OCI-LY3 (cell line): ENCODE measurements around the gene PRMT2.
"Not testable (repeated sequence)": the region's sequence is repeated elsewhere in the genome, so short reads cannot be mapped to it uniquely, and the experiment has no call there.

Experiments
- H2AFZ ChIP-seq: fragments of 200-600, 300-600 bp; shearing (Covaris generic); 2 replicates; pipeline ENCODE4 v1.6.0; 2014; ENCODE audit warnings: antibody characterized with exemption, low read depth, low read length
- H3K27ac ChIP-seq: fragments of 200-600, 300-600 bp; sonication (generic); 2 replicates; pipeline ENCODE4 v1.5.1; 2014; ENCODE audit warnings: mild to moderate bottlenecking, low read length, moderate library complexity, mixed read lengths
- H3K27me3 ChIP-seq: fragments of 200-600, 300-600 bp; sonication (generic); 2 replicates; pipeline ENCODE4 v1.6.1; 2014; ENCODE audit warnings: low read depth, low read length, mixed read lengths
- H3K36me3 ChIP-seq: fragments of 200-600, 300-600 bp; sonication (generic); replicated peaks from 2 replicates; pipeline ENCODE3; 2014; ENCODE audit warnings: low read depth, low read length, mixed read lengths
- H3K4me1 ChIP-seq: fragments of 300-600, 200-600 bp; sonication (generic); 2 replicates; pipeline ENCODE4 v1.6.1; 2014; ENCODE audit warnings: low read length, mixed read lengths
- H3K4me2 ChIP-seq: fragments of 200-600, 300-600 bp; sonication (generic); 2 replicates; pipeline ENCODE4 v1.6.1; 2014; ENCODE audit warnings: low read length, mixed read lengths
- H3K4me3 ChIP-seq: fragments of 300-600, 200-600 bp; sonication (generic); 2 replicates; pipeline ENCODE4 v1.5.1; 2014; ENCODE audit warnings: antibody characterized with exemption, mild to moderate bottlenecking, low read length, moderate library complexity
- H3K79me2 ChIP-seq: fragments of 300-600, 200-600 bp; shearing (Covaris generic); 2 replicates; pipeline ENCODE4 v1.6.1; 2014; ENCODE audit warnings: mild to moderate bottlenecking, low read length, mixed read lengths
- H3K9ac ChIP-seq: fragments of 300-600, 200-600 bp; shearing (Covaris generic); 2 replicates; pipeline ENCODE4 v1.6.0; 2014; ENCODE audit warnings: mild to moderate bottlenecking, low read length, moderate library complexity
- H3K9me3 ChIP-seq: fragments of 200-600, 300-600 bp; shearing (Covaris generic); 2 replicates; pipeline ENCODE4 v1.6.1; 2014; ENCODE audit warnings: low read length, mixed read lengths; ENCODE audit not compliant: insufficient read depth
- H4K20me1 ChIP-seq: fragments of 200-600, 300-600 bp; sonication (generic); 2 replicates; pipeline ENCODE4 v1.6.1; 2016; ENCODE audit warnings: low read length, mixed read lengths; ENCODE audit not compliant: insufficient read depth
- EZH2phosphoT487 ChIP-seq: fragments of 200-600 bp; shearing (Covaris generic); IDR thresholded peaks from 2 replicates; pipeline ENCODE4 v1.6.1; 2018; ENCODE audit warnings: antibody characterized with exemption, mixed run types, low read depth
- TF ChIP-seq, protein P1 (sequence below): fragments of 200-600, 300-600 bp; sonication (generic); IDR thresholded peaks from 2 replicates; pipeline ENCODE4 v1.5.1; 2014; ENCODE audit warnings: antibody characterized with exemption, low read length, low read depth

PRMT2 gene

DNA sequence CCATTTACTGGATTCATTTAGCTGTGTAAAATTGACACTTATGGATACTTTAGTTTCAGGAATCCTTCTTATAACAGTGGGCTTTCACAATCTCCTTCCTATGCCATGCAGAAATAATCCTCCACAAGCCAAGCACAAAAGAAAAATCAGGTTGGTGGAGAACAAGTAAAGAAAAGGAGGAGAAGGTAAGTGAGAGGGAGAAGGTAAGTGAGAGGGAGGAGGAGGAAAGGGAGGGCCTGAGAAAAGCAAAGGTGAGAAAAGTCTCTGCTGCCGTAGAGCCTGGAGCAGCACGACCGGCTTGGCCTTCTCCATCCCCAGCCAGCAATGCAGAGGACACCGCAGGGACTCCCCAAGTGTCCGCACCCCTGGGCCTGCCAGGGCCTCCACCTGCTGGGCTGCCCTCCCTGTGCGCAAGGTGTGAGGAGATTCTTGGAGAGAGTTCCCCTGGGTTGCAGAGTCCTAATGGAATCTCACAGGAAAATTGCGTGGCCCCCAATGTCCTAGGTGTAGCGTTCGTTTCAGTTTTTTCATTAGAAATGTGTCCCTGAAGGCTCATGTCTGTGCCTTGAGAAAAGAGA, 39.0 kb downstream of the PRMT2 start:
- no peaks in the 10 kb centered on the region for H3K4me1 ChIP-seq
- no peaks in the 10 kb centered on the region for H3K9me3 ChIP-seq
- no peak overlapping the region for H3K4me3 ChIP-seq
- H3K27ac ChIP-seq = no peak overlapping the region
- TF ChIP-seq, protein P1, sequence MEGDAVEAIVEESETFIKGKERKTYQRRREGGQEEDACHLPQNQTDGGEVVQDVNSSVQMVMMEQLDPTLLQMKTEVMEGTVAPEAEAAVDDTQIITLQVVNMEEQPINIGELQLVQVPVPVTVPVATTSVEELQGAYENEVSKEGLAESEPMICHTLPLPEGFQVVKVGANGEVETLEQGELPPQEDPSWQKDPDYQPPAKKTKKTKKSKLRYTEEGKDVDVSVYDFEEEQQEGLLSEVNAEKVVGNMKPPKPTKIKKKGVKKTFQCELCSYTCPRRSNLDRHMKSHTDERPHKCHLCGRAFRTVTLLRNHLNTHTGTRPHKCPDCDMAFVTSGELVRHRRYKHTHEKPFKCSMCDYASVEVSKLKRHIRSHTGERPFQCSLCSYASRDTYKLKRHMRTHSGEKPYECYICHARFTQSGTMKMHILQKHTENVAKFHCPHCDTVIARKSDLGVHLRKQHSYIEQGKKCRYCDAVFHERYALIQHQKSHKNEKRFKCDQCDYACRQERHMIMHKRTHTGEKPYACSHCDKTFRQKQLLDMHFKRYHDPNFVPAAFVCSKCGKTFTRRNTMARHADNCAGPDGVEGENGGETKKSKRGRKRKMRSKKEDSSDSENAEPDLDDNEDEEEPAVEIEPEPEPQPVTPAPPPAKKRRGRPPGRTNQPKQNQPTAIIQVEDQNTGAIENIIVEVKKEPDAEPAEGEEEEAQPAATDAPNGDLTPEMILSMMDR = no peak
- no peak for TF ChIP-seq EZH2phosphoT487
- no peak overlapping the region for H3K4me2 ChIP-seq
- H3K79me2 ChIP-seq = no peaks in the 10 kb centered on the region
- no peak overlapping the region for H3K9ac ChIP-seq
- H3K36me3 ChIP-seq = no peaks in the 10 kb centered on the region
- H4K20me1 ChIP-seq = no peaks in the 10 kb centered on the region
- H2AFZ ChIP-seq = no peak overlapping the region
- H3K27me3 ChIP-seq = no peaks in the 10 kb centered on the region

DNA sequence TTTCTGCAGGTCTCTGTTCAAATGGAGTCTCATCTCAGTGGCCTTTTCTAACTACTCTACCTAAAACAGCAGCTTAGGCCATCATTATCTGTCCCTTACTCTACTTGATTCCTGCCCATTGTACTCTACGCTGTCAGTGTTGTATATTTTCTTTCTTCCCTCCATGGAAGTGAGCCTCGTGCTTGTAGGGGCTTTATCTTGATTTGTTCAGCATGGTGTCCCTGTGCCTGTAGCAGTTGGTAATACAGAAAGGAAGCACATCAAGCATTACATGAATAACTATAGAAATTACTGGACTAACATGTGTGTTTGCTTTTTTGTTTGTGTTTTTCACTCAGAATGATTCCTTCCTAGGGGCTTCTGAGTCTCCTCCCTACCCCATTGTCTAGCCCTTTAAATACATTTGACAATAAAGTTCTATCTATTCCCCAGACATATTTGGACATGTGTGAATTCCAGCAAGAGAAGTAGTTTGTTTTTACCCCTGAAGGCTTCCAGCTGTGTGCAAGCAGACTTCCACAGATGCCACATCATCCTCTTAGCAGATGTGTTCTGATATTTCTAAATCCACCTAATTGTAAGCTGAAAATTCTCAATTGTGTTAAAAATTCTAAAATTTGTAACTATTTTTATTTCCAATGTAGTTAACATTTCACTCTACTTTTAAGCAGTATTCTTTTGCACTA, 40.3 kb downstream of the PRMT2 start:
- Histone ChIP-seq H3K9me3 (no peaks in the 10 kb centered on the region), H3K4me2 (no peak overlapping the region), H3K27me3 (no peaks in the 10 kb centered on the region), H3K4me3 (no peak overlapping the region), H3K36me3 (no peaks in the 10 kb centered on the region), H3K79me2 (no peaks in the 10 kb centered on the region), H3K27ac (no peak overlapping the region), H3K4me1 (no peaks in the 10 kb centered on the region), H3K9ac (no peak overlapping the region), H4K20me1 (no peaks in the 10 kb centered on the region), H2AFZ (no peak overlapping the region)
- TF ChIP-seq, protein P1 = no peak
- TF ChIP-seq EZH2phosphoT487 = no peak

DNA sequence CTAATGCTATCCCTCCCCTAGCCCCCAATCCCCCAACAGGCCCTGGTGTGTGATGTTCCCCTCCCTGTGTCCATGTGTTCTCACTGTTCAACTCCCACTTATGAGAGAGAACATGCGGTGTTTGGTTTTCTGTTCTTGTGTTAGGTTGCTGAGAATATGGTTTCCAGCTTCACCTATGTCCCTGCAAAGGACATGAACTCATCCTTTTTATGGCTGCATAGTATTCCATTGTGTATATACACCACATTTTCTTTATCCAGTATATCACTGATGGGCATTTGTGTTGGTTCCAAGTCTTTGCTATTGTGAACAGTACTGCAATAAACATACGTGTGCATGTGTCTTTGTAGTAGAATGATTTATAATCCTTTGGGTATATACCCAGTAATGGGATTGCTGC, 41.1 kb downstream of the PRMT2 start:
- H3K36me3 ChIP-seq, H3K4me1 ChIP-seq: not testable (repeated sequence)

DNA sequence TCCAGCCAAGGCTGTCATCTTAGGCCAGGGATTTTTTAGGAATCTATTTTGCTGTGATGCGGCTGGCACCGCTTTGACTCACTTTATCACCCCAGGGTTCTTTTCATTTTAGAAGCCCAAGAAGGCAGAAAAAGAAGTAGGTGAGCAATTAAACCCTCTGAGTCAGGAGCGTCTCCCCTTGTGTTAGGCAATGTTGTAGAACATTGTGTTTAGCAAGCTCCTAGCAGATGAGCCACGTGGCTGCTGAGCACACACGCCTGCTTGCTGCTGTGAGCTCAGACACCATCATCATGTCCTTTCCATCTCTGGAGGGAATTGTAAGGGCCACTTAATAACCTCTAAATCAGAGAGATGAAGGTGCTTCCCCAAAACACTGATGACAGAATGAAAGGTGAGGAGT, 46.1 kb downstream of the PRMT2 start:
- H3K4me3 ChIP-seq, H2AFZ ChIP-seq, H3K79me2 ChIP-seq, H3K27me3 ChIP-seq, H3K9me3 ChIP-seq, H3K4me1 ChIP-seq, H3K9ac ChIP-seq, H3K4me2 ChIP-seq, H4K20me1 ChIP-seq, H3K27ac ChIP-seq, H3K36me3 ChIP-seq: not testable (repeated sequence)

More for the DNA sequence above, 41.1 kb downstream of the PRMT2 start:
- H2AFZ ChIP-seq, H4K20me1 ChIP-seq, H3K79me2 ChIP-seq, H3K9ac ChIP-seq, H3K9me3 ChIP-seq, H3K27ac ChIP-seq, H3K27me3 ChIP-seq, H3K4me2 ChIP-seq, H3K4me3 ChIP-seq: not testable (repeated sequence)

DNA sequence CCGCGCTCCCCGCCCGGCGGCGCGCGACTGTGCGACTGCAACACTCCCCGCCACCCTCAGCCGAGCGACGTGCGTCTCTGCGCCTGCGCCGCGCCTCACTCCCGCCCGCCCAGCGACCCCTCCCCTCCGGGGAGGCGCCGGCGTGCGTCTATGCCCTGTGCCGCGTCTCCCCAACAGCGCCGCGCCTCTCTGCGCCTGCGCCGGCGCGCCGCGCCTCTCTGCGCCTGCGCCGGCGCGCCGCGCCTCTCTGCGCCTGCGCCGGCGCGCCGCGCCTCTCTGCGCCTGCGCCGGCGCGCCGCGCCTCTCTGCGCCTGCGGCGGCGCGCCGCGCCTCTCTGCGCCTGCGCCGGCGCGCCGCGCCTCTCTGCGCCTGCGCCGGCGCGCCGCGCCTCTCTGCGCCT, 63.2 kb downstream of the PRMT2 start:
- not testable (repeated sequence) for H3K9me3 ChIP-seq, H3K79me2 ChIP-seq, H3K27ac ChIP-seq, H4K20me1 ChIP-seq, H3K4me2 ChIP-seq, H3K9ac ChIP-seq, H3K27me3 ChIP-seq, H2AFZ ChIP-seq, H3K4me3 ChIP-seq, H3K36me3 ChIP-seq, H3K4me1 ChIP-seq

DNA sequence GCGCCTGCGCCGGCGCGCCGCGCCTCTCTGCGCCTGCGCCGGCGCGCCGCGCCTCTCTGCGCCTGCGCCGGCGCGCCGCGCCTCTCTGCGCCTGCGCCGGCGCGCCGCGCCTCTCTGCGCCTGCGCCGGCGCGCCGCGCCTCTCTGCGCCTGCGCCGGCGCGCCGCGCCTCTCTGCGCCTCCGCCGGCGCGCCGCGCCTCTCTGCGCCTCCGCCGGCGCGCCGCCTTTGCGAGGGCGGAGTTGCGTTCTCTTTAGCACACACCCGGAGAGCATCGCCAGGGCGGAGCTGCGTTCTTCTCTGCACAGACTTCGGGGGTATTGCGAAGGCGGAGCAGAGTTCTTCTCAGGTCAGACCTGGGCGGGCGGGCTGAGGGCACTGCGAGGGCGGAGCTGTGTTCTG, 63.6 kb downstream of the PRMT2 start:
- not testable (repeated sequence) for H3K4me1 ChIP-seq, H3K9me3 ChIP-seq, H3K79me2 ChIP-seq, H3K27ac ChIP-seq, H3K36me3 ChIP-seq, H3K4me3 ChIP-seq, H2AFZ ChIP-seq, H3K9ac ChIP-seq, H4K20me1 ChIP-seq, H3K4me2 ChIP-seq, H3K27me3 ChIP-seq
